ENCODE data around the gene EPHA7. TPM values are rescaled to one million over a fixed set of nuclear protein-coding genes. Genes with fewer than 3 reads are reported as not detected.
A peak's percentile ranks its signal among the peaks of the same experiment; 100 is the strongest.

The EPHA7 gene
- total and polyA plus RNA-seq, 2 donors (not counting 3 experiments of a cell fraction or from before 2014, with no cell fraction given): not detected

GRCh38 chr6:93423542-93423941, 4.2 kb upstream of the EPHA7 start:
- Histone ChIP-seq H3K4me1 (ENCODE audit: control insufficient read depth, extremely low read depth, insufficient read depth, low read length) (peaks cover 15% of the 10 kb centered on the region), H3K9me3 (replicated peaks; ENCODE audit: control insufficient read depth, insufficient read depth, low read length) (no peaks in the 10 kb centered on the region), H3K27ac (ENCODE audit: insufficient read depth, low read depth, low read length) (no peak overlapping the region), H3K79me2 (ENCODE audit: control insufficient read depth, insufficient read depth, low read length) (no peaks in the 10 kb centered on the region), H2AFZ (ENCODE audit: low read depth, low read length) (no peak overlapping the region), H3K27me3 (ENCODE audit: control insufficient read depth in 2 of 2, insufficient read depth in 2 of 2, low read length in 2 of 2) (peaks cover 5 to 40% of the 10 kb centered on the region in 2 experiments), H4K20me1 (replicated peaks; ENCODE audit: control insufficient read depth, extremely low read depth, insufficient read depth, low read length) (no peaks in the 10 kb centered on the region), H3K9ac (replicated peaks; ENCODE audit: extremely low read depth, insufficient read depth, low read length) (no peak overlapping the region), H3K4me3 (replicated peaks in 1 of 3; ENCODE audit: insufficient read depth in 1 of 3, low read depth in 1 of 3, low read length in 3 of 3) (no peak overlapping the region), H3K36me3 (ENCODE audit: control insufficient read depth in 2 of 2, extremely low read depth in 1 of 2, insufficient read depth in 2 of 2, low read length in 2 of 2) (no peaks in the 10 kb centered on the region), H3K9me1 (replicated peaks; ENCODE audit: control insufficient read depth, extremely low read depth, insufficient read depth, low read length) (no peaks in the 10 kb centered on the region), H3K4me2 (ENCODE audit: insufficient read depth, low read length) (no peak overlapping the region)
- CTCF ChIA-PET: interaction anchor here (0.8 to 4.3 kb wide), 20 partner anchors 8 to 1668 kb away, joined by 3 to 239 read pairs (median 4); no protein-coding TSS in a partner anchor
- BruUV-seq (replicated peaks): no TSS peak
- POLR2A ChIA-PET: no interaction called here
- peak; percentile 36 to 40 for TF ChIP-seq CTCF (IDR thresholded peaks at IDR 0.05; ENCODE audit: extremely low read depth in 1 of 2, insufficient read depth in 1 of 2, low read depth in 1 of 2, low read length in 2 of 2)
- TF ChIP-seq JUN (IDR thresholded peaks at IDR 0.05; ENCODE audit: borderline replicate concordance, insufficient read depth, insufficient read length, low read depth): no peak
- peak; percentile 35 for DNase-seq (ENCODE audit: low read depth, low spot score)
- peak; percentile 54 for FAIRE-seq
- dilution Hi-C loops (cut with MboI; ENCODE audit: extremely low pct_ligation_motif_present, low sequenced_read_pairs): no loop called here
- intact Hi-C loops (cut with micrococcal nuclease): loop anchor here (1.0 to 10.0 kb wide), 5 partner anchors 81 to 1669 kb away; no protein-coding TSS in a partner anchor

DNA sequence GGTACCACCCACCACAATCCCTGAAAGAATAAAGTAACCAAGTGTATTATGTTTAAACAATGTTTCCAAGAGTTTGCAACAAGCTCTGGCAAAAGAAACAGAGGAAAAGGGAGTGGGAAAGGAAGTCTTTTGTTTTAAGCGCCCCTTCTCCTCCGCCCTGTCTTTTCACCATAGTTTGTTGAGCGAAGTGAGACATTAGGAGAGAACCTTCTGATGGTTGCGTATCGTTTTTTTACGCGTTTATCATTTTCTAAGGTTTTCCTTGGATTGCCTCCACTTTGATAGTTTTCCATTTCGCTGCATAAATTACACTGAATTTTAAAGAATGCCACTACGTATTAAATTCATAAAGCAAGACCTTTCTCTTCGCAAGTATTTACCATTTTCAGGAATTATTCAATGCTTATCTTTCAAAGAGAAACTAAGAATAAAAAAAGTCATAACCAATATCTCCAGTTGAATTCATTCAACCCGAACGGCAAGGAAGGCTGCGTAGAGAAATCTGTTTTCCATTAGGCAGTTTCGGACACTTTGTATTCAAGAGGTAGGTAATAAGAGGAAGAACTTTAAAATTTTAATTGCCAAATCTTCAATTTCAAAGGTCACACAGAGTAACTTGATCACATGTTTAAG, 920 bp upstream of the EPHA7 start:
- Histone ChIP-seq H2AFZ (ENCODE audit: low read depth, low read length) (peak overlapping the region; percentile 97), H3K9me3 (replicated peaks; ENCODE audit: control insufficient read depth, insufficient read depth, low read length) (no peaks in the 10 kb centered on the region), H3K36me3 (ENCODE audit: control insufficient read depth in 2 of 2, extremely low read depth in 1 of 2, insufficient read depth in 2 of 2, low read length in 2 of 2) (no peaks in the 10 kb centered on the region), H3K9me1 (replicated peaks; ENCODE audit: control insufficient read depth, extremely low read depth, insufficient read depth, low read length) (no peaks in the 10 kb centered on the region), H3K79me2 (ENCODE audit: control insufficient read depth, insufficient read depth, low read length) (no peaks in the 10 kb centered on the region), H3K4me3 (replicated peaks in 1 of 3; ENCODE audit: insufficient read depth in 1 of 3, low read depth in 1 of 3, low read length in 3 of 3) (peak overlapping the region in 2 of 3 experiments; percentile 10 to 55), H3K4me2 (ENCODE audit: insufficient read depth, low read length) (peak overlapping the region; percentile 87), H3K27me3 (ENCODE audit: control insufficient read depth in 2 of 2, insufficient read depth in 2 of 2, low read length in 2 of 2) (peaks cover 27 to 67% of the 10 kb centered on the region in 2 experiments), H3K4me1 (ENCODE audit: control insufficient read depth, extremely low read depth, insufficient read depth, low read length) (peaks cover 35% of the 10 kb centered on the region), H4K20me1 (replicated peaks; ENCODE audit: control insufficient read depth, extremely low read depth, insufficient read depth, low read length) (no peaks in the 10 kb centered on the region), H3K27ac (ENCODE audit: insufficient read depth, low read depth, low read length) (no peak overlapping the region), H3K9ac (replicated peaks; ENCODE audit: extremely low read depth, insufficient read depth, low read length) (no peak overlapping the region)
- dilution Hi-C loops (cut with MboI; ENCODE audit: extremely low pct_ligation_motif_present, low sequenced_read_pairs): no loop called here
- intact Hi-C loops (cut with micrococcal nuclease): loop anchor here (5.0 to 10.0 kb wide), 3 partner anchors 78 to 1295 kb away; no protein-coding TSS in a partner anchor
- no TSS peak for BruUV-seq (replicated peaks)
- TF ChIP-seq EZH2 (IDR thresholded peaks at IDR 0.05; ENCODE audit: borderline replicate concordance, low read depth, low read length, severe bottlenecking) (peak; percentile 43), CTCF (IDR thresholded peaks at IDR 0.05; ENCODE audit: extremely low read depth in 1 of 2, insufficient read depth in 1 of 2, low read depth in 1 of 2, low read length in 2 of 2) (no peak)
- FAIRE-seq (no peak), DNase-seq (ENCODE audit: low read depth, low spot score) (no peak)
- ChIA-PET CTCF (interaction anchor here (2.1 to 3.1 kb wide), 3 partner anchors 382 to 1671 kb away, joined by 6 to 30 read pairs (median 17); no protein-coding TSS in a partner anchor), POLR2A (no interaction called here)

Measured in endothelial cell of umbilical vein (primary cell).